CD14-positive monocyte (primary cell): ENCODE measurements around the gene FFAR2. TPM values are rescaled to one million over a fixed set of nuclear protein-coding genes. Genes with fewer than 3 reads are reported as not detected.
A peak's percentile ranks its signal among the peaks of the same experiment; 100 is the strongest.

Experiments
- DNase-seq, 3 donors: peaks; one replicate each; pipeline ENCODE4 v3.0.0-alpha.2; 2011 to 2022
- H2AFZ ChIP-seq: 2 replicates; pipeline ENCODE4 v1.6.0; 2012; ENCODE audit warnings: mild to moderate bottlenecking, low read depth, low read length, inconsistent platforms; ENCODE audit not compliant: insufficient read depth, poor library complexity, severe bottlenecking
- H3K27ac ChIP-seq, 2 donors: 1 replicate in 1 of 2; 2 replicates in 1 of 2; pipeline ENCODE4 v1.5.1; 2012 to 2013; ENCODE audit warnings: low read length in 2 of 2, control low read depth in 1 of 2, inconsistent platforms in 1 of 2, low read depth in 1 of 2, mild to moderate bottlenecking in 1 of 2
- H3K27me3 ChIP-seq, 2 donors: one replicate each; pipeline versions ENCODE4 v1.6.0 to v1.6.1; 2011 to 2013; ENCODE audit warnings: low read length in 2 of 2; ENCODE audit not compliant: control insufficient read depth in 2 of 2, insufficient read depth in 2 of 2
- H3K36me3 ChIP-seq, 2 donors: replicated peaks in 1 of 2; 1 replicate in 1 of 2; 2 replicates in 1 of 2; pipeline versions ENCODE4 v1.5.1 to v1.6.1; 2012 to 2013; ENCODE audit warnings: low read length in 2 of 2, control low read depth in 1 of 2, inconsistent platforms in 1 of 2, mild to moderate bottlenecking in 1 of 2; ENCODE audit not compliant: insufficient read depth in 2 of 2, control insufficient read depth in 1 of 2
- H3K4me1 ChIP-seq, 2 donors: 1 replicate in 1 of 2; 2 replicates in 1 of 2; pipeline versions ENCODE4 v1.5.1 to v1.6.1; 2012 to 2013; ENCODE audit warnings: low read length in 2 of 2, control low read depth in 1 of 2, inconsistent platforms in 1 of 2, mild to moderate bottlenecking in 1 of 2, moderate library complexity in 1 of 2; ENCODE audit not compliant: insufficient read depth in 2 of 2, control insufficient read depth in 1 of 2
- H3K4me2 ChIP-seq: replicated peaks from 2 replicates; pipeline ENCODE3; 2012; ENCODE audit warnings: low read length, moderate library complexity, mild to moderate bottlenecking; ENCODE audit not compliant: poor library complexity, severe bottlenecking; ENCODE audit errors: extremely low read depth
- H3K4me3 ChIP-seq, 3 experiments: fragments of 200-600 bp in 1 of 3; sonication (generic) in 1 of 3; replicated peaks in 1 of 3; 1 replicate in 2 of 3; 2 replicates in 1 of 3; pipeline ENCODE4 v1.5.1; 2011 to 2013; ENCODE audit warnings: low read length in 3 of 3, mild to moderate bottlenecking in 3 of 3, control low read depth in 2 of 3, low read depth in 2 of 3, inconsistent platforms in 1 of 3, moderate library complexity in 1 of 3
- H3K79me2 ChIP-seq: 2 replicates; pipeline ENCODE4 v1.6.0; 2012; ENCODE audit warnings: mild to moderate bottlenecking, control low read depth, inconsistent platforms, low read length, moderate library complexity; ENCODE audit not compliant: insufficient read depth
- H3K9ac ChIP-seq: 2 replicates; pipeline ENCODE4 v1.6.0; 2017; ENCODE audit warnings: low read length, mild to moderate bottlenecking; ENCODE audit not compliant: insufficient read depth, poor library complexity, severe bottlenecking
- H3K9me3 ChIP-seq, 2 donors: replicated peaks in 1 of 2; 1 replicate in 1 of 2; 2 replicates in 1 of 2; pipeline versions ENCODE4 v1.5.1 to v1.6.1; 2012 to 2013; ENCODE audit warnings: low read length in 2 of 2, control low read depth in 1 of 2; ENCODE audit not compliant: control insufficient read depth in 1 of 2, insufficient read depth in 1 of 2
- H4K20me1 ChIP-seq: 2 replicates; pipeline ENCODE4 v1.6.0; 2012; ENCODE audit warnings: mild to moderate bottlenecking, low read length, control low read depth, moderate library complexity; ENCODE audit not compliant: insufficient read depth
- H3K27ac Mint-ChIP-seq, 7 donors: one replicate each; pipeline ENCODE4 v1.8.0; 2020; ENCODE audit warnings: mild to moderate bottlenecking in 7 of 7, mixed read lengths in 7 of 7, moderate library complexity in 6 of 7, inconsistent platforms in 2 of 7
- H3K27me3 Mint-ChIP-seq, 3 donors: one replicate each; pipeline ENCODE4 v1.8.0; 2021 to 2022; ENCODE audit warnings: low read depth in 3 of 3, mild to moderate bottlenecking in 3 of 3, mixed read lengths in 3 of 3, moderate library complexity in 3 of 3, inconsistent platforms in 1 of 3
- H3K36me3 Mint-ChIP-seq, 2 donors: one replicate each; pipeline ENCODE4 v1.8.0; 2020; ENCODE audit warnings: mixed read lengths in 2 of 2, inconsistent platforms in 1 of 2, mild to moderate bottlenecking in 1 of 2
- H3K4me1 Mint-ChIP-seq: one replicate; pipeline ENCODE4 v1.8.0; 2020; ENCODE audit warnings: mild to moderate bottlenecking, mixed read lengths
- H3K4me3 Mint-ChIP-seq, 2 donors: one replicate each; pipeline ENCODE4 v1.8.0; 2020; ENCODE audit warnings: mild to moderate bottlenecking in 2 of 2, mixed read lengths in 2 of 2, moderate library complexity in 1 of 2
- H3K9me3 Mint-ChIP-seq, 7 donors: one replicate each; pipeline ENCODE4 v1.8.0; 2020 to 2022; ENCODE audit warnings: mixed read lengths in 7 of 7, mild to moderate bottlenecking in 6 of 7, moderate library complexity in 6 of 7, inconsistent platforms in 2 of 7
- WGBS: methylation state at CpG from one replicate; pipeline ENCODE4 v1.1.5; 2013; ENCODE audit warnings: missing lambda C conversion rate; ENCODE audit not compliant: insufficient coverage; 5-methylcytosine and 5-hydroxymethylcytosine counted together
- intact Hi-C, 2 donors: fragments of 100-400 bp; cut with micrococcal nuclease; formaldehyde crosslinking; loops; one replicate each; pipeline versions ENCODE4 v1.15.0 to v1.15.1; 2023
- polyA plus RNA-seq, 3 donors: library from polyadenylated mRNA; depleted of rRNA in 1 of 3; unstranded in 2 of 3; stranded (reverse) in 1 of 3; fragments of 300-500 nt in 2 of 3; fragments of >200 nt in 1 of 3; fragmentation: Illumina TruSeq in 2 of 3; gene quantifications; 1 replicate in 2 of 3; 2 replicates in 1 of 3; pipeline ENCODE4 v1.2.3, GENCODE V29; 2012 to 2021
- TF ChIP-seq, protein P1 (sequence below): fragments of 200-600 bp; IDR thresholded peaks from one replicate; pipeline ENCODE4 v1.8.0; 2022; ENCODE audit warnings: antibody characterized with exemption, mild to moderate bottlenecking

Gene FFAR2
- polyA plus RNA-seq, 3 donors = 5.7 to 38.7 (median 10.8) TPM

- H3K27ac ChIP-seq = no peak overlapping the region
- no peaks in the 10 kb centered on the region for H4K20me1 ChIP-seq
- TF ChIP-seq, protein P1, sequence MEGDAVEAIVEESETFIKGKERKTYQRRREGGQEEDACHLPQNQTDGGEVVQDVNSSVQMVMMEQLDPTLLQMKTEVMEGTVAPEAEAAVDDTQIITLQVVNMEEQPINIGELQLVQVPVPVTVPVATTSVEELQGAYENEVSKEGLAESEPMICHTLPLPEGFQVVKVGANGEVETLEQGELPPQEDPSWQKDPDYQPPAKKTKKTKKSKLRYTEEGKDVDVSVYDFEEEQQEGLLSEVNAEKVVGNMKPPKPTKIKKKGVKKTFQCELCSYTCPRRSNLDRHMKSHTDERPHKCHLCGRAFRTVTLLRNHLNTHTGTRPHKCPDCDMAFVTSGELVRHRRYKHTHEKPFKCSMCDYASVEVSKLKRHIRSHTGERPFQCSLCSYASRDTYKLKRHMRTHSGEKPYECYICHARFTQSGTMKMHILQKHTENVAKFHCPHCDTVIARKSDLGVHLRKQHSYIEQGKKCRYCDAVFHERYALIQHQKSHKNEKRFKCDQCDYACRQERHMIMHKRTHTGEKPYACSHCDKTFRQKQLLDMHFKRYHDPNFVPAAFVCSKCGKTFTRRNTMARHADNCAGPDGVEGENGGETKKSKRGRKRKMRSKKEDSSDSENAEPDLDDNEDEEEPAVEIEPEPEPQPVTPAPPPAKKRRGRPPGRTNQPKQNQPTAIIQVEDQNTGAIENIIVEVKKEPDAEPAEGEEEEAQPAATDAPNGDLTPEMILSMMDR = no peak
- H3K4me2 ChIP-seq = no peak overlapping the region
- H3K79me2 ChIP-seq = no peaks in the 10 kb centered on the region
- no peak overlapping the region for H2AFZ ChIP-seq
- peaks cover 0 to 5% of the 10 kb centered on the region in 2 donors for H3K4me1 ChIP-seq
- no peak for DNase-seq
- H3K9me3 ChIP-seq = no peaks in the 10 kb centered on the region
- no peak overlapping the region for H3K27ac Mint-ChIP-seq
- H3K9me3 Mint-ChIP-seq = peaks cover 0 to 2% (median 0%) of the 10 kb centered on the region in 7 donors
- intact Hi-C loops = loop anchor here in 1 of 2 donors (10.0 kb wide), 1 partner anchor 137 kb away; the partner anchor contains the start of gene FFAR3
- 91% methylated on average over 8 of the region's 9 CpGs for WGBS
- no peaks in the 10 kb centered on the region for H3K36me3 ChIP-seq
- H3K27me3 Mint-ChIP-seq = peaks cover 20 to 22% (median 21%) of the 10 kb centered on the region in 3 donors
- no peak overlapping the region for H3K4me3 ChIP-seq
- H3K4me3 Mint-ChIP-seq = no peak overlapping the region
- H3K4me1 Mint-ChIP-seq = peaks cover 7% of the 10 kb centered on the region
- no peak overlapping the region for H3K9ac ChIP-seq
- H3K36me3 Mint-ChIP-seq = no peaks in the 10 kb centered on the region
- H3K27me3 ChIP-seq = peaks cover 0 to under 1% of the 10 kb centered on the region in 2 donors
Measured at GRCh38 chr19:35491836-35492360, 43.8 kb downstream of the FFAR2 start.

DNA sequence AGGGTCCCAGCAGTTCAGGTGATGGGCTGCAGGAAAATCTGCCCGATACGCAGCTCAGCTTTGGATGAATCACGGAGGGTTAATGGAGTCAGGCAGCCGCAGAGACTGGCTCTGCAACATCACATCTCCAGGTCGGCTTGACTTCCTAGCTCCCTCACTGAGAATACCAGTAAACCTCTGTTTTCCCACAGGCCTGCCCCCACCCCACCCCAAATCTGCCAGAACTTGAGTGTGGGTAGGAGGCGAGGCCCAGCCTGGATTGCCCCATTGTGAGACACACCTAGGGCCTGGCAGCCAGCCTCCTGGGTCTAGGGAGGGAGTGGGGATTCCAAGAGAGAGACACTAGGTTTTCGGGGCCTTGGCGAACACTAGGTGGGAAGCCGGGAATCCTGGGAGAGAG is 45.9 kb downstream of the FFAR2 start:
- intact Hi-C loops = loop anchor here in 1 of 2 donors (10.0 kb wide), 1 partner anchor 139 kb away; the partner anchor contains the start of gene FFAR3
- WGBS = 100% methylated on average over 2 of the region's 9 CpGs
- no peak overlapping the region for H3K4me2 ChIP-seq

More for the DNA sequence above, 45.9 kb downstream of the FFAR2 start:
- no peak overlapping the region for H2AFZ ChIP-seq
- H3K4me3 ChIP-seq = no peak overlapping the region
- TF ChIP-seq, protein P1 = no peak
- no peak overlapping the region for H3K27ac ChIP-seq
- DNase-seq = no peak
- Mint-ChIP-seq H3K9me3 (peaks cover 0 to 2% (median 0%) of the 10 kb centered on the region in 7 donors), H3K27ac (peak overlapping the region in 1 of 7 donors; percentile 40), H3K4me1 (peaks cover 7% of the 10 kb centered on the region), H3K4me3 (no peak overlapping the region), H3K27me3 (peaks cover 16 to 18% (median 16%) of the 10 kb centered on the region in 3 donors), H3K36me3 (no peaks in the 10 kb centered on the region)
- peaks cover 0 to 5% of the 10 kb centered on the region in 2 donors for H3K4me1 ChIP-seq
- no peak overlapping the region for H3K9ac ChIP-seq
- no peaks in the 10 kb centered on the region for H3K27me3 ChIP-seq
- no peaks in the 10 kb centered on the region for H4K20me1 ChIP-seq
- H3K36me3 ChIP-seq = no peaks in the 10 kb centered on the region
- no peaks in the 10 kb centered on the region for H3K9me3 ChIP-seq
- H3K79me2 ChIP-seq = no peaks in the 10 kb centered on the region
